DOHH2 (cell line): ENCODE data around the gene FBP1.

Experiments
- EZH2phosphoT487 ChIP-seq: fragments of 200-600 bp; sonication (generic); IDR thresholded peaks from 2 replicates; pipeline ENCODE4 v1.6.1; 2017; ENCODE audit warnings: borderline replicate concordance, mild to moderate bottlenecking, antibody characterized with exemption, low read length, moderate library complexity, mixed read lengths
- TF ChIP-seq, protein P1 (sequence below): fragments of 200-600 bp; sonication (generic); IDR thresholded peaks from one replicate; pipeline ENCODE4 v1.5.1; 2014; ENCODE audit warnings: antibody characterized with exemption, mild to moderate bottlenecking, low read depth, low read length; ENCODE audit not compliant: poor library complexity, severe bottlenecking

DNA sequence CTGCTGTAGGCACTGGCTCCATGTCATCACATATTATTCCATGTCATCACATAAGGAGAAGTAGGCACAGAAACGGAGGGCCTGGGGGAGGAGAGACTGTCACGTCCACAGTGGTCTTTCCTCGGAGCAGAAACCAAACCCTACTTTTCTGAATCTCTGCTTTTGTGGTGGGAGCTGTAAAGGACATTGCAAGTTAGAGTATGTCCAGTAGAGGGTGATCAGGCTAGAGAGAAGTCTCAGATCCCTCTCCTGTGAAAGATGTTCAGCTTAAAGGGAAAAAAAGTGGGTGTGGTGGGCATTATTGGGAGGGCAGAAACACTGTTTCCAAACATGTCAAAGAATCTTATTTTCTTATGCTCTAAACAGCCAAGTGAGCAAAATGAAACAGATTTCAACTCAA is 26.3 kb downstream of the FBP1 start:
- TF ChIP-seq, protein P1, sequence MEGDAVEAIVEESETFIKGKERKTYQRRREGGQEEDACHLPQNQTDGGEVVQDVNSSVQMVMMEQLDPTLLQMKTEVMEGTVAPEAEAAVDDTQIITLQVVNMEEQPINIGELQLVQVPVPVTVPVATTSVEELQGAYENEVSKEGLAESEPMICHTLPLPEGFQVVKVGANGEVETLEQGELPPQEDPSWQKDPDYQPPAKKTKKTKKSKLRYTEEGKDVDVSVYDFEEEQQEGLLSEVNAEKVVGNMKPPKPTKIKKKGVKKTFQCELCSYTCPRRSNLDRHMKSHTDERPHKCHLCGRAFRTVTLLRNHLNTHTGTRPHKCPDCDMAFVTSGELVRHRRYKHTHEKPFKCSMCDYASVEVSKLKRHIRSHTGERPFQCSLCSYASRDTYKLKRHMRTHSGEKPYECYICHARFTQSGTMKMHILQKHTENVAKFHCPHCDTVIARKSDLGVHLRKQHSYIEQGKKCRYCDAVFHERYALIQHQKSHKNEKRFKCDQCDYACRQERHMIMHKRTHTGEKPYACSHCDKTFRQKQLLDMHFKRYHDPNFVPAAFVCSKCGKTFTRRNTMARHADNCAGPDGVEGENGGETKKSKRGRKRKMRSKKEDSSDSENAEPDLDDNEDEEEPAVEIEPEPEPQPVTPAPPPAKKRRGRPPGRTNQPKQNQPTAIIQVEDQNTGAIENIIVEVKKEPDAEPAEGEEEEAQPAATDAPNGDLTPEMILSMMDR: no peak
- no peak for TF ChIP-seq EZH2phosphoT487
